GM18502 (cell line): ENCODE measurements around the gene LYRM4.
"Not testable (repeated sequence)": the region's sequence is repeated elsewhere in the genome, so short reads cannot be mapped to it uniquely, and the experiment has no call there.

Source experiments
- ATAC-seq: cut with Tn5 transposase; IDR thresholded peaks from one replicate; pipeline ENCODE4 v1.9.1; 2021; ENCODE audit warnings: mild to moderate bottlenecking; ENCODE audit not compliant: unreplicated experiment, poor library complexity

The LYRM4 gene

DNA sequence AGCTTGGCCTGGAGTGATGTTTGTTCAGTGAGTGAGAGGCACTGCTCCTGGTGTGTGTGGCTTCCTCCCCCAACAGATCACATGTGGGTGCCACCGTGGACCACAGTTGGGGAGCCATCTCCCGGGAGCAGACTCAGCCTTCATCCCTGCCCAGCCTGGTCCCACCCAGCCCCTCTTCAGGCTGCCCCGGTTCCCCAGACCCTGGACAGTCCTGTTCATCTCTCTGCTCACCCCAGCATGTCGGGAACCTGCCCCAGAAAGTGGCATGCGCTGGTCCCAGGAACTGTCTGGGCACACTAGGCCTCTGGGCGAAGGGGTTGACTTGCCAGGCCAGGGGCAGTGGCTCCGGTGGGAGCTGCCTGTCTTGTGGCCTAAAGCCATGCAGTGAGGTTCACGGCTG lies 197.1 kb downstream of the LYRM4 start:
- ATAC-seq: no peak

DNA sequence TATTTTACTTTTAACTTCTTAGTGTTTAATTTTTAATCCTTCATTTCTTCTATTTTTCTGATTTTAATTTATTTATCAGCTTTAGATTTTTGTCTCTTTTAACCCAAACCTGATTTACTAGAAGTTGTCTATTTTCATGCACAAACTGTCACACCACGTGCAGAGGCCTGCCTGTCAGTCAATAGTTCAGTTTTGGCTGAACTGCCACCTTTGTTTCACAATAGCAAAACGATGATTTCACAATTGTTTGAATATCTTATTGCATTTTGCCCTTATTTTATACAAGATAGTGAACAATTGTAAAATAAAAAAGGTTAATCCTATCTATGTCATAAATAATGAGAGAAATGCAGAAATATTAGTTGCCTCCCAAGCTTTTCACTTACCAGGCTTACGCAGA lies 199.6 kb downstream of the LYRM4 start:
- no peak for ATAC-seq

DNA sequence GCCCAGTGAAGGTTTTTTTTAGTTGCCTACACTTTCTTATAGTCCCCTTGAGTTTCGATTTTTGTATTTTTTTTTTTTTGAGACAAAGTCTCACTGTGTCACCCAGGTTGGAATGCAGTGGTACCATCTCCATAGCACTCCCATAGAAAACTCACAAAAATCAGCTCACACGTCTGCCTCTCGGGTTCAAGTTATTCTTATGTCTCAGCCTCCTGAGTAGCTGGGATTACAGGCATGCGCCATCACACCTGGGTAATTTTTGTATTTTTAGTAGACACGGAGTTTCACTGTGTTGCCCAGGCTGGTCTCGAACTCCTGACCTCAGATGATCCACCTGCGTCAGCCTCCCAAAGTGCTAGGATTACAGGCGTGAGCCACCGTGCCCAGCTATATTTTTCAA lies 200.3 kb downstream of the LYRM4 start:
- not testable (repeated sequence) for ATAC-seq

DNA sequence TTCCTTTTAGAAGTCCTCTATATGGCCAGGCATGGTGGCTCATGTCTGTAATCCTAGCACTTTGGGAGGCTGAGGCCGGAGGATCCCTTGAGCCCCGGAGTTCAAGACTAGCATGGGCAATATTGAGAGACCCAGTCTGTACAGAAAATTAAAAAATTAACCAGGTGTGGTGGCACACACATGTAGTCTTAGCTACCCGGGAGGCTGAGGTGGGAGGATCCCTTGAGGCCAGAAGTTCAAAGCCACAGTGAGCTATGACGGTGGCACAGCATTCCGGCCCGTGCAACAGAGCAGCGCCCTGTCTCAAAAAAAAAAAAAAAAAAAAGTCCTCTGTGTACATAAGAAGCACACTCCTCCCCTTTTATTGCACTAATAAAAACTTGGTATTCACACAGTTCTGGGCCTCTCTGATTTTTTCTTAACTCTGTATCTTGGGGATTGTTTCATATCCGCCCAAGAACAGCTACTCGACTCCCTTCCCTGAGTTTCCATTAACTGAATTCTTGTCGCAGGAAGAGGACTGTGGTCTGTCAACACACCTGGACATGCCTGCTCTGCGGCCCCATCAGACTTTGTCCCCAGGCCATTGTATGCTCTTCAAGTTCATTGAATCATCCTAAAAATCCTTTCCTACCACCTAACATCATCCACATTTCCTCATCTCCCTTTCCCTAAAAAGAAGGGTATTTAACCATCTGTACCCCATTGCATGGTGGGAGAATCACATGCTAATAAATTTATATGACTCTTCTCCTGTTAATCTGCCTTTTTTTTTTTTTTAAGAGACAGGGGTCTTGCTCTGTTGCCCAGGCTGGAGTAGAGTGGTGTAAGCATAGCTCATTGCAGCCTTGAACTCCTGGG lies 201.5 kb downstream of the LYRM4 start:
- ATAC-seq: no peak
